Sigmoid colon (tissue), 7 donors: ENCODE results near the gene BNIPL. TPM values are rescaled to one million over a fixed set of nuclear protein-coding genes. Genes with fewer than 3 reads are reported as not detected.

Experiments
- DNase-seq: peaks from one replicate; pipeline ENCODE4 v3.0.0-alpha.2; 2019
- H3K27ac ChIP-seq, 4 donors: fragments of 200-600 bp; sonication (generic); one replicate each; pipeline ENCODE4 v1.5.1; 2016 to 2019; ENCODE audit warnings: mild to moderate bottlenecking in 1 of 4
- H3K27me3 ChIP-seq, 3 donors: fragments of 200-600 bp; sonication (generic); one replicate each; pipeline ENCODE4 v1.5.1; 2019; ENCODE audit warnings: mild to moderate bottlenecking in 1 of 3
- H3K36me3 ChIP-seq, 4 donors: fragments of 200-600 bp; sonication (generic); one replicate each; pipeline ENCODE4 v1.5.1; 2016 to 2019
- H3K4me1 ChIP-seq, 4 donors: fragments of 200-600 bp; sonication (generic); one replicate each; pipeline ENCODE4 v1.5.1; 2017 to 2019
- H3K4me3 ChIP-seq, 4 donors: fragments of 200-600 bp; sonication (generic); one replicate each; pipeline ENCODE4 v1.5.1; 2017 to 2019; ENCODE audit warnings: mild to moderate bottlenecking in 2 of 4, moderate library complexity in 1 of 4
- H3K9me3 ChIP-seq, 4 donors: fragments of 200-600 bp in 3 of 4; sonication (generic) in 3 of 4; one replicate each; pipeline versions ENCODE4 v1.5.1 to v1.6.1; 2013 to 2019
- EP300 ChIP-seq, 4 donors: sonication (generic); formaldehyde crosslinking; IDR thresholded peaks; one replicate each; pipeline ENCODE4 v1.6.1; 2017; ENCODE audit warnings: antibody characterized with exemption in 4 of 4
- POLR2A ChIP-seq, 2 donors: fragments of 450-650 bp; IDR thresholded peaks; one replicate each; pipeline ENCODE4 v1.6.1; 2016; ENCODE audit warnings: antibody characterized with exemption in 2 of 2, mild to moderate bottlenecking in 2 of 2, moderate library complexity in 2 of 2
- POLR2AphosphoS5 ChIP-seq, 4 donors: sonication (generic); formaldehyde crosslinking; IDR thresholded peaks; one replicate each; pipeline ENCODE4 v1.6.1; 2017; ENCODE audit warnings: antibody characterized with exemption in 4 of 4
- WGBS, 2 donors: extraction: QIAGEN DNeasy Blood & Tissue Kit; methylation state at CpG; one replicate each; pipeline ENCODE4 v1.1.7; 2013; 5-methylcytosine and 5-hydroxymethylcytosine counted together
- intact Hi-C: fragments of 100-400 bp; cut with DNase I; formaldehyde crosslinking; loops from one replicate; pipeline ENCODE4 v1.15.1; 2023
- polyA plus RNA-seq, 3 donors: library from polyadenylated mRNA; stranded (reverse); fragments of 200-250 nt; gene quantifications; one replicate each; pipeline ENCODE4 v1.2.3, GENCODE V29; 2013
- total RNA-seq, 4 donors: library from RNA; depleted of rRNA; stranded (reverse); fragments of >200 nt; gene quantifications; one replicate each; pipeline ENCODE4 v1.1.0, GENCODE V29; 2016
- TF ChIP-seq, protein P1 (sequence below), 4 experiments: fragments of 450-650 bp in 3 of 4; fragments of 200-600 bp in 1 of 4; IDR thresholded peaks; one replicate each; pipeline ENCODE4 v1.5.1; 2016 to 2019; ENCODE audit warnings: antibody characterized with exemption in 4 of 4, mild to moderate bottlenecking in 3 of 4, moderate library complexity in 2 of 4
- donor health status: healthy with polysubstance abuse.
- donor health status: Bipolar disorder and iron deficiency.
- donor health status: healthy.

Gene BNIPL
- total and polyA plus RNA-seq, 7 donors: 0.28 to 0.47 (median 0.36) TPM; not detected in 4

GRCh38 chr1:151039521-151039920, 3.1 kb downstream of the BNIPL start:
- WGBS, 2 donors: 89 to 95% methylated on average over 3 of the region's 3 CpGs

DNA sequence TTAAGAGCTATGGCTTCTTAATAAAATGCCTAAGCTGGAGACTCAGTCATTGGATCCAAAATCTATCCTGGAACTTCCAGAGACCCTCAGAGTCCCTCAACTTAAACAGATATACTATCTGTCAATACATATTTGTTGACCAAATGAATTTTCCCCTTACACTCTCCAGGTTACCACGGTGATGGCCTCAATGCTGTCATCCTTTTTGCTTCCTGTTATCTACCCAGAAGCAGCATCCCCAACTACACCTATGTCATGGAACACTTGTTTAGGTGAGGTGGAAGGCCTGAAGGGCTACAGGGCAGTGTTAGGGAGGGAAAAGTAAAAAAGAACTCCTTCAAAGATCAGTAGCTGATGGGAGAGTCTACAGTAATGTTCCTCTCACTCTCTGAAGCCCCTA, 6.8 kb downstream of the BNIPL start:
- DNase-seq: peak; percentile 0
- Histone ChIP-seq H3K27me3 (no peaks in the 10 kb centered on the region), H3K4me1 (peaks cover 0 to 8% (median 6%) of the 10 kb centered on the region in 4 donors), H3K9me3 (no peaks in the 10 kb centered on the region), H3K36me3 (no peaks in the 10 kb centered on the region), H3K4me3 (no peak overlapping the region), H3K27ac (no peak overlapping the region)
- no peak for TF ChIP-seq EP300 (IDR thresholded peaks at IDR 0.05)
- TF ChIP-seq, protein P1, sequence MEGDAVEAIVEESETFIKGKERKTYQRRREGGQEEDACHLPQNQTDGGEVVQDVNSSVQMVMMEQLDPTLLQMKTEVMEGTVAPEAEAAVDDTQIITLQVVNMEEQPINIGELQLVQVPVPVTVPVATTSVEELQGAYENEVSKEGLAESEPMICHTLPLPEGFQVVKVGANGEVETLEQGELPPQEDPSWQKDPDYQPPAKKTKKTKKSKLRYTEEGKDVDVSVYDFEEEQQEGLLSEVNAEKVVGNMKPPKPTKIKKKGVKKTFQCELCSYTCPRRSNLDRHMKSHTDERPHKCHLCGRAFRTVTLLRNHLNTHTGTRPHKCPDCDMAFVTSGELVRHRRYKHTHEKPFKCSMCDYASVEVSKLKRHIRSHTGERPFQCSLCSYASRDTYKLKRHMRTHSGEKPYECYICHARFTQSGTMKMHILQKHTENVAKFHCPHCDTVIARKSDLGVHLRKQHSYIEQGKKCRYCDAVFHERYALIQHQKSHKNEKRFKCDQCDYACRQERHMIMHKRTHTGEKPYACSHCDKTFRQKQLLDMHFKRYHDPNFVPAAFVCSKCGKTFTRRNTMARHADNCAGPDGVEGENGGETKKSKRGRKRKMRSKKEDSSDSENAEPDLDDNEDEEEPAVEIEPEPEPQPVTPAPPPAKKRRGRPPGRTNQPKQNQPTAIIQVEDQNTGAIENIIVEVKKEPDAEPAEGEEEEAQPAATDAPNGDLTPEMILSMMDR (IDR thresholded peaks at IDR 0.05): no peak
- no peak for TF ChIP-seq POLR2A (IDR thresholded peaks at IDR 0.05)
- TF ChIP-seq POLR2AphosphoS5 (IDR thresholded peaks at IDR 0.05): no peak
- intact Hi-C loops: no loop called here
- WGBS, 2 donors: 90 to 94% methylated on average over 1 of the region's 1 CpG

More at GRCh38 chr1:151039521-151039920, 3.1 kb downstream of the BNIPL start:
- TF ChIP-seq POLR2A (IDR thresholded peaks at IDR 0.05) (no peak), EP300 (IDR thresholded peaks at IDR 0.05) (no peak), POLR2AphosphoS5 (IDR thresholded peaks at IDR 0.05) (no peak)
- TF ChIP-seq, protein P1 (IDR thresholded peaks at IDR 0.05): no peak
- H3K36me3 ChIP-seq: peaks cover 0 to 11% (median 5%) of the 10 kb centered on the region in 4 donors
- H3K4me3 ChIP-seq: no peak overlapping the region
- H3K9me3 ChIP-seq: no peaks in the 10 kb centered on the region
- H3K27ac ChIP-seq: no peak overlapping the region
- DNase-seq: no peak
- no peaks in the 10 kb centered on the region for H3K27me3 ChIP-seq
- intact Hi-C loops: no loop called here
- no peaks in the 10 kb centered on the region for H3K4me1 ChIP-seq

DNA sequence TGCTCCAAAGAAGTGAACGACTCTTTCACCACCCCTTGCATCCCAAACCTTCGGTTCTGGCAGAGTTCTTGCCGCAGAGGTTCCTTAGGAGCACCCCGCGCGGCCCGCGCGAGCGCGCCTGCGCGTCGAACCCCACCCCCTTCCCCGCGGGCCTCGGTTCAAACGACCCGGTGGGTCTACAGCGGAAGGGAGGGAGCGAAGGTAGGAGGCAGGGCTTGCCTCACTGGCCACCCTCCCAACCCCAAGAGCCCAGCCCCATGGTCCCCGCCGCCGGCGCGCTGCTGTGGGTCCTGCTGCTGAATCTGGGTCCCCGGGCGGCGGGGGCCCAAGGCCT, 11.2 kb downstream of the BNIPL start, which contains the start of gene C1orf56:
TSS of gene C1orf56 (plus strand) at position 161 of the 334 bp plus-strand sequence. CDS start at position 258, 97 bp downstream.
- H3K9me3 ChIP-seq: no peaks in the 10 kb centered on the region
- H3K4me3 ChIP-seq: peak within 1 kb of the TSS; percentile 50 to 87 (median 70)
- H3K27me3 ChIP-seq: no peaks in the 10 kb centered on the region
- 0% methylated on average over 29 of the region's 29 CpGs for WGBS, 2 donors
- intact Hi-C loops: loop anchor here (5.0 kb wide), 1 partner anchor 70 kb away; no protein-coding TSS in a partner anchor
- peaks cover 0 to 29% (median 18%) of the 10 kb centered on the region in 4 donors for H3K4me1 ChIP-seq
- peak within 1 kb of the TSS; percentile 89 to 96 (median 92) for H3K27ac ChIP-seq
- peaks cover 3 to 21% (median 11%) of the 10 kb centered on the region in 4 donors for H3K36me3 ChIP-seq
- peak; percentile 91 for DNase-seq
- TF ChIP-seq POLR2AphosphoS5 (IDR thresholded peaks at IDR 0.05) (peak; percentile 83 to 90 (median 90)), EP300 (IDR thresholded peaks at IDR 0.05) (no peak), POLR2A (IDR thresholded peaks at IDR 0.05) (peak; percentile 39 to 61)
- TF ChIP-seq, protein P1 (IDR thresholded peaks at IDR 0.05): no peak

- H3K27me3 ChIP-seq: no peaks in the 10 kb centered on the region
- intact Hi-C loops: loop anchor here (5.0 kb wide), 1 partner anchor 71 kb away; no protein-coding TSS in a partner anchor
- no peaks in the 10 kb centered on the region for H3K9me3 ChIP-seq
- peaks cover 0 to 29% (median 18%) of the 10 kb centered on the region in 4 donors for H3K4me1 ChIP-seq
- peak overlapping the region; percentile 50 to 87 (median 70) for H3K4me3 ChIP-seq
- peak; percentile 89 for DNase-seq
- 0 to 1% methylated on average over 48 of the region's 48 CpGs for WGBS, 2 donors
- TF ChIP-seq POLR2AphosphoS5 (IDR thresholded peaks at IDR 0.05) (peak; percentile 33 to 67 (median 56)), POLR2A (IDR thresholded peaks at IDR 0.05) (peak; percentile 2 to 4), EP300 (IDR thresholded peaks at IDR 0.05) (no peak)
- peaks cover 8 to 26% (median 16%) of the 10 kb centered on the region in 4 donors for H3K36me3 ChIP-seq
- H3K27ac ChIP-seq: peak overlapping the region; percentile 89 to 96 (median 92)
Observed at GRCh38 chr1:151047925-151048644, 11.7 kb downstream of the BNIPL start.

DNA sequence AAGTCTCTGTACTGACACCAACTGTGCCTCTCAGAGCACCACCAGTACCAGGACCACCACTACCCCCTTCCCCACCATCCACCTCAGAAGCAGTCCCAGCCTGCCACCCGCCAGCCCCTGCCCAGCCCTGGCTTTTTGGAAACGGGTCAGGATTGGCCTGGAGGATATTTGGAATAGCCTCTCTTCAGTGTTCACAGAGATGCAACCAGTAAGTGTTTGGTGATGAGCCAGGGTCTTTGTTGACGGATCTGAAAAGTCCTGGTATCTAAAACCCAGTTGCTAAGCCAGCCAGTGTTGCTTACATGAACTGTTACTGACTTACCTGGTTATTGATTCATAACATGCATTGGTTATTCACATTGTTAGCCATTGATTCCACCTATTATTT, 12.3 kb downstream of the BNIPL start:
- H3K27ac ChIP-seq: peak overlapping the region; percentile 89 to 96 (median 92)
- H3K4me1 ChIP-seq: peaks cover 0 to 29% (median 18%) of the 10 kb centered on the region in 4 donors
- no peaks in the 10 kb centered on the region for H3K27me3 ChIP-seq
- TF ChIP-seq, protein P1 (IDR thresholded peaks at IDR 0.05): peak in 3 of 4 experiments; percentile 42 to 57 (median 47)
- TF ChIP-seq POLR2A (IDR thresholded peaks at IDR 0.05): no peak
- no peaks in the 10 kb centered on the region for H3K9me3 ChIP-seq
- H3K36me3 ChIP-seq: peaks cover 14 to 31% (median 22%) of the 10 kb centered on the region in 4 donors
- 28 to 41% methylated on average over 3 of the region's 3 CpGs for WGBS, 2 donors
- peak overlapping the region; percentile 50 to 87 (median 70) for H3K4me3 ChIP-seq
- no peak for DNase-seq
- intact Hi-C loops: loop anchor here (5.0 kb wide), 1 partner anchor 71 kb away; no protein-coding TSS in a partner anchor
